Thoracic aorta endothelial cell (primary cell): ENCODE measurements around the gene VCY. TPM values are rescaled to one million over a fixed set of nuclear protein-coding genes. Genes with fewer than 3 reads are reported as not detected.

ENCODE experiments used
- total RNA-seq: library from RNA; depleted of rRNA; stranded (reverse); fragments of >200 nt; gene quantifications from 2 replicates; pipeline ENCODE4 v1.2.3, GENCODE V29; 2012

The VCY gene
- total RNA-seq = not detected in 2 replicates

GRCh38 chrY:13986373-13986772 is at the start of gene VCY:
Gene VCY, minus strand, starts transcription at chrY:13986473. Its CDS starts 33 bp downstream, at chrY:13986440.

Other genes starting within 250 kb of the VCY start
- not detected in 2 replicates for gene VCY1B, start 69.8 kb upstream of the VCY start, total RNA-seq